GM03348 (cell line): ENCODE measurements around the gene LPIN1.
"Not testable (repeated sequence)": the region's sequence is repeated elsewhere in the genome, so short reads cannot be mapped to it uniquely, and the experiment has no call there.

Source experiments
- DNase-seq: peaks from one replicate; pipeline ENCODE4 v3.0.0; 2012; ENCODE audit warnings: low spot score

Gene LPIN1

GRCh38 chr2:11744631-11745394 is 1.6 kb upstream of the LPIN1 start:
- DNase-seq = peak; percentile 35

GRCh38 chr2:11745613-11746375 is 638 bp upstream of the LPIN1 start:
- DNase-seq = no peak

- peak; percentile 19 for DNase-seq
Measured at GRCh38 chr2:11746807-11747459, 501 bp downstream of the LPIN1 start.

- DNase-seq = no peak
Measured at GRCh38 chr2:11748018-11748860, 1.8 kb downstream of the LPIN1 start.

GRCh38 chr2:11748861-11749645 is 2.6 kb downstream of the LPIN1 start:
- no peak for DNase-seq

GRCh38 chr2:11749646-11750349 is 3.4 kb downstream of the LPIN1 start:
- no peak for DNase-seq

GRCh38 chr2:11750422-11750821 is 4.0 kb downstream of the LPIN1 start:
- no peak for DNase-seq

- DNase-seq = no peak
Measured at GRCh38 chr2:11750917-11751316, 4.5 kb downstream of the LPIN1 start.

GRCh38 chr2:11752906-11753305 is 6.5 kb downstream of the LPIN1 start:
- no peak for DNase-seq

- no peak for DNase-seq
Measured at GRCh38 chr2:11753452-11753885, 7.0 kb downstream of the LPIN1 start.

GRCh38 chr2:11753886-11754699 is 7.7 kb downstream of the LPIN1 start:
- peak; percentile 69 for DNase-seq

- no peak for DNase-seq
Measured at GRCh38 chr2:11754700-11755015, 8.2 kb downstream of the LPIN1 start.

- no peak for DNase-seq
Measured at GRCh38 chr2:11757101-11757500, 10.7 kb downstream of the LPIN1 start.

GRCh38 chr2:11758187-11758586 is 11.8 kb downstream of the LPIN1 start:
- DNase-seq = no peak

GRCh38 chr2:11758647-11759046 is 12.2 kb downstream of the LPIN1 start:
- no peak for DNase-seq

- not testable (repeated sequence) for DNase-seq
Measured at GRCh38 chr2:11759182-11759975, 12.9 kb downstream of the LPIN1 start.

- DNase-seq = no peak
Measured at GRCh38 chr2:11761259-11761658, 14.8 kb downstream of the LPIN1 start.

- DNase-seq = no peak
Measured at GRCh38 chr2:11762031-11762430, 15.6 kb downstream of the LPIN1 start.
